ENCODE results near the gene SPG21. TPM values are rescaled to one million over a fixed set of nuclear protein-coding genes. Genes with fewer than 3 reads are reported as not detected.

Gene SPG21
- total RNA-seq, 4 donors from 2014 or later = 89.7 to 127 (median 94.8) TPM

GRCh38 chr15:64970698-64971097, 19.0 kb downstream of the SPG21 start:
- TF ChIP-seq CTCF (IDR thresholded peaks at IDR 0.05; ENCODE audit: low read depth) = no peak

- TF ChIP-seq CTCF (IDR thresholded peaks at IDR 0.05; ENCODE audit: low read depth) = no peak
Observed at GRCh38 chr15:64969401-64969800, 20.3 kb downstream of the SPG21 start.

GRCh38 chr15:64961013-64961412, 28.7 kb downstream of the SPG21 start:
- no peak for TF ChIP-seq CTCF (IDR thresholded peaks at IDR 0.05; ENCODE audit: low read depth)

- TF ChIP-seq CTCF (IDR thresholded peaks at IDR 0.05; ENCODE audit: low read depth) = no peak
Observed at GRCh38 chr15:64960153-64960552, 29.6 kb downstream of the SPG21 start.

- no peak for TF ChIP-seq CTCF (IDR thresholded peaks at IDR 0.05; ENCODE audit: low read depth)
Observed at GRCh38 chr15:64959128-64959527, 30.6 kb downstream of the SPG21 start.

GRCh38 chr15:64954395-64954794, 35.3 kb downstream of the SPG21 start:
- TF ChIP-seq CTCF (IDR thresholded peaks at IDR 0.05; ENCODE audit: low read depth) = no peak

- no peak for TF ChIP-seq CTCF (IDR thresholded peaks at IDR 0.05; ENCODE audit: low read depth)
Observed at GRCh38 chr15:64951777-64952418, 37.8 kb downstream of the SPG21 start.

All from subcutaneous adipose tissue (tissue), 4 donors.